ENCODE data around the gene CELSR1. TPM values are rescaled to one million over a fixed set of nuclear protein-coding genes. Genes with fewer than 3 reads are reported as not detected.
"Not testable (repeated sequence)": the region's sequence is repeated elsewhere in the genome, so short reads cannot be mapped to it uniquely, and the experiment has no call there.

CELSR1 gene
- total RNA-seq, 1 donor from 2014 or later: 18.8 TPM

- Mint-ChIP-seq H3K36me3 (no peaks in the 10 kb centered on the region), H3K4me1 (no peaks in the 10 kb centered on the region), H3K27me3 (ENCODE audit: low read depth) (no peaks in the 10 kb centered on the region), H3K9me3 (no peaks in the 10 kb centered on the region), H3K27ac (no peak overlapping the region), H3K4me3 (no peak overlapping the region)
- TF ChIP-seq CTCF (IDR thresholded peaks at IDR 0.05; ENCODE audit: unreplicated experiment): no peak
- no peak for DNase-seq (ENCODE audit: low spot score in 2 of 2, unreplicated experiment in 2 of 2)
Observed at GRCh38 chr22:46508491-46508999, 28.9 kb downstream of the CELSR1 start.

GRCh38 chr22:46507451-46508425 is 29.7 kb downstream of the CELSR1 start:
- H3K4me1 Mint-ChIP-seq: no peaks in the 10 kb centered on the region
- no peak overlapping the region for H3K27ac Mint-ChIP-seq
- no peak for DNase-seq (ENCODE audit: low spot score in 2 of 2, unreplicated experiment in 2 of 2)
- no peaks in the 10 kb centered on the region for H3K9me3 Mint-ChIP-seq
- H3K36me3 Mint-ChIP-seq: no peaks in the 10 kb centered on the region
- no peak overlapping the region for H3K4me3 Mint-ChIP-seq
- no peaks in the 10 kb centered on the region for H3K27me3 Mint-ChIP-seq (ENCODE audit: low read depth)
- TF ChIP-seq CTCF (IDR thresholded peaks at IDR 0.05; ENCODE audit: unreplicated experiment): no peak

- H3K27ac Mint-ChIP-seq: no peak overlapping the region
Observed at GRCh38 chr22:46504584-46504983, 32.8 kb downstream of the CELSR1 start.

GRCh38 chr22:46502440-46503175 is 34.8 kb downstream of the CELSR1 start:
- no peak for TF ChIP-seq CTCF (IDR thresholded peaks at IDR 0.05; ENCODE audit: unreplicated experiment)
- Mint-ChIP-seq H3K27ac (no peak overlapping the region), H3K27me3 (ENCODE audit: low read depth) (peaks cover 1% of the 10 kb centered on the region), H3K4me1 (peaks cover 15% of the 10 kb centered on the region), H3K9me3 (no peaks in the 10 kb centered on the region), H3K4me3 (no peak overlapping the region), H3K36me3 (no peaks in the 10 kb centered on the region)
- DNase-seq (ENCODE audit: low spot score in 2 of 2, unreplicated experiment in 2 of 2): no peak

More at GRCh38 chr22:46504584-46504983, 32.8 kb downstream of the CELSR1 start:
- Mint-ChIP-seq H3K4me1 (peaks cover 11% of the 10 kb centered on the region), H3K27me3 (ENCODE audit: low read depth) (peaks cover 1% of the 10 kb centered on the region), H3K9me3 (no peaks in the 10 kb centered on the region), H3K4me3 (no peak overlapping the region), H3K36me3 (no peaks in the 10 kb centered on the region)
- TF ChIP-seq CTCF (IDR thresholded peaks at IDR 0.05; ENCODE audit: unreplicated experiment): no peak
- DNase-seq (ENCODE audit: low spot score in 2 of 2, unreplicated experiment in 2 of 2): no peak

- TF ChIP-seq CTCF (IDR thresholded peaks at IDR 0.05; ENCODE audit: unreplicated experiment): no peak
- DNase-seq (ENCODE audit: low spot score in 2 of 2, unreplicated experiment in 2 of 2): no peak
- no peak overlapping the region for H3K27ac Mint-ChIP-seq
- no peaks in the 10 kb centered on the region for H3K9me3 Mint-ChIP-seq
- peaks cover 1% of the 10 kb centered on the region for H3K27me3 Mint-ChIP-seq (ENCODE audit: low read depth)
- H3K4me1 Mint-ChIP-seq: peaks cover 15% of the 10 kb centered on the region
- no peaks in the 10 kb centered on the region for H3K36me3 Mint-ChIP-seq
- no peak overlapping the region for H3K4me3 Mint-ChIP-seq
Observed at GRCh38 chr22:46501701-46502100, 35.7 kb downstream of the CELSR1 start.

- DNase-seq (ENCODE audit: low spot score in 2 of 2, unreplicated experiment in 2 of 2); H3K27me3 Mint-ChIP-seq (ENCODE audit: low read depth); H3K36me3 Mint-ChIP-seq; H3K4me3 Mint-ChIP-seq; H3K27ac Mint-ChIP-seq; H3K9me3 Mint-ChIP-seq: not testable (repeated sequence)
- peaks cover 15% of the 10 kb centered on the region for H3K4me1 Mint-ChIP-seq
Observed at GRCh38 chr22:46501265-46501664, 36.2 kb downstream of the CELSR1 start.
